K562 (cell line): Measurements from ENCODE around the gene TMEM185B. TPM values are rescaled to one million over a fixed set of nuclear protein-coding genes. Genes with fewer than 3 reads are reported as not detected.
"Not testable (repeated sequence)": the region's sequence is repeated elsewhere in the genome, so short reads cannot be mapped to it uniquely, and the experiment has no call there.

Source experiments
- ATAC-seq: fragments of 200-7000 bp; cut with Tn5 transposase; 3 replicates; pipeline ENCODE4 v1.9.1; 2020; ENCODE audit warnings: moderate library complexity
- BruUV-seq: library from RNA; stranded (reverse); fragments of 400-500 nt; replicated peaks from 2 replicates; lab custom pipeline; 2021; lab: Mats Ljungman, UMichigan
- CTCF ChIA-PET: fragments of 300-600 bp; formaldehyde crosslinking; extraction: SDS; loops from one replicate; lab custom pipeline; 2021; ENCODE audit warnings: low intra/inter-chr PET ratio; lab: Yijun Ruan, JAX
- POLR2A ChIA-PET: fragments of 300-600, 350-650 bp; sonication (Branson Sonifier 250); formaldehyde crosslinking; extraction: SDS; loops from one replicate; lab custom pipeline; 2021; ENCODE audit warnings: antibody characterized with exemption, inconsistent platforms; lab: Yijun Ruan, JAX
- DNase-seq, 4 experiments: peaks; one replicate each; pipeline versions ENCODE4 v3.0.0 to v3.0.0-alpha.2; 2011 to 2018; ENCODE audit warnings: low spot score in 3 of 4, mixed read lengths in 3 of 4; ENCODE audit errors: extremely low read depth in 1 of 4
- FAIRE-seq: peaks from 2 replicates; lab custom pipeline; 2011; peaks lifted over from hg19 to GRCh38; lab: Jason Lieb, UNC
- H2AFZ ChIP-seq: 2 replicates; pipeline ENCODE4 v1.6.0; 2011; ENCODE audit warnings: low read depth, low read length, control low read depth, inconsistent platforms
- H3K27ac ChIP-seq: fragments of 200-600 bp; 3 replicates; pipeline ENCODE4 v1.8.0; 2011; ENCODE audit warnings: low read depth, mild to moderate bottlenecking, control low read depth, inconsistent platforms, low read length, moderate library complexity, mixed read lengths; ENCODE audit errors: extremely low read depth
- H3K27me3 ChIP-seq, 2 experiments: fragments of 300-600 bp in 1 of 2; 2 replicates in 1 of 2; 3 replicates in 1 of 2; pipeline versions ENCODE4 v1.6.0 to v1.8.0; 2011; ENCODE audit warnings: inconsistent platforms in 2 of 2, low read length in 2 of 2, mild to moderate bottlenecking in 1 of 2, mixed read lengths in 1 of 2, moderate library complexity in 1 of 2; ENCODE audit not compliant: control insufficient read depth in 2 of 2, insufficient read depth in 2 of 2
- H3K36me3 ChIP-seq: fragments of 300-600 bp; 3 replicates; pipeline ENCODE4 v1.8.0; 2011; ENCODE audit warnings: mild to moderate bottlenecking, low read length, inconsistent platforms; ENCODE audit not compliant: control insufficient read depth, insufficient read depth
- H3K4me1 ChIP-seq, 2 experiments: fragments of 200-600 bp in 1 of 2; replicated peaks in 1 of 2; 2 replicates in 1 of 2; 3 replicates in 1 of 2; pipeline versions ENCODE4 v1.5.1 to v1.8.0; 2011; ENCODE audit warnings: inconsistent platforms in 2 of 2, low read length in 2 of 2, mild to moderate bottlenecking in 1 of 2, mixed read lengths in 1 of 2, moderate library complexity in 1 of 2; ENCODE audit not compliant: control insufficient read depth in 2 of 2, insufficient read depth in 2 of 2
- H3K4me2 ChIP-seq: 2 replicates; pipeline ENCODE4 v1.6.1; 2011; ENCODE audit warnings: low read length, control low read depth, inconsistent platforms, mixed read lengths; ENCODE audit not compliant: insufficient read depth
- H3K4me3 ChIP-seq: fragments of 200-600 bp; sonication (generic), shearing (Covaris generic); 2 replicates; pipeline ENCODE4 v1.5.1; 2016; ENCODE audit warnings: control low read depth, inconsistent platforms
- H3K79me2 ChIP-seq: fragments of 200-600 bp; 3 replicates; pipeline ENCODE4 v1.8.0; 2011; ENCODE audit warnings: low read length, inconsistent platforms; ENCODE audit not compliant: control insufficient read depth, insufficient read depth
- H3K9ac ChIP-seq, 2 experiments: 2 replicates each; pipeline versions ENCODE4 v1.6.0 to v1.6.1; 2011; ENCODE audit warnings: low read depth in 2 of 2, low read length in 2 of 2, control low read depth in 1 of 2, inconsistent platforms in 1 of 2, mild to moderate bottlenecking in 1 of 2, mixed read lengths in 1 of 2; ENCODE audit not compliant: insufficient read depth in 1 of 2
- H3K9me1 ChIP-seq: one replicate; pipeline ENCODE4 v1.6.0; 2011; ENCODE audit warnings: inconsistent platforms, mild to moderate bottlenecking, low read length, moderate library complexity; ENCODE audit not compliant: control insufficient read depth, insufficient read depth
- H3K9me3 ChIP-seq: replicated peaks from 2 replicates; pipeline ENCODE4 v1.5.1; 2011; ENCODE audit warnings: low read depth, low read length, inconsistent platforms; ENCODE audit not compliant: control insufficient read depth, insufficient read depth
- H4K20me1 ChIP-seq: replicated peaks from 2 replicates; pipeline ENCODE4 v1.6.1; 2011; ENCODE audit warnings: low read length, inconsistent platforms, mixed read lengths; ENCODE audit not compliant: control insufficient read depth, insufficient read depth
- ADNP ChIP-seq: fragments of 200-800 bp; sonication (Bioruptor generic); IDR thresholded peaks from 2 replicates; pipeline ENCODE4 v1.6.1; 2016; ENCODE audit warnings: missing genetic modification characterization, missing compliant biosample characterization
- MXD1 ChIP-seq: fragments of 250-450 bp; sonication (Bioruptor Pico); IDR thresholded peaks from 2 replicates; pipeline ENCODE4 v1.8.0; 2021; ENCODE audit warnings: borderline replicate concordance, mild to moderate bottlenecking, moderate library complexity; ENCODE audit not compliant: poor library complexity, severe bottlenecking
- TAF1 ChIP-seq: IDR thresholded peaks from 2 replicates; pipeline ENCODE4 v1.6.1; 2011; ENCODE audit warnings: mild to moderate bottlenecking, low read length, moderate library complexity; ENCODE audit not compliant: insufficient read depth, control insufficient read depth, severe bottlenecking; ENCODE audit errors: extremely low read depth
- TRIM24 ChIP-seq, 2 experiments: fragments of 450-650 bp; IDR thresholded peaks; 2 replicates each; pipeline ENCODE4 v1.6.1; 2016
- ZNF282 ChIP-seq: sonication (generic); formaldehyde crosslinking; IDR thresholded peaks from 2 replicates; pipeline ENCODE4 v1.8.1; 2023; ENCODE audit warnings: missing genetic modification reagents
- WGBS: fragments of 100-300 bp; shearing (Covaris generic); methylation state at CpG from one replicate; pipeline ENCODE4 v1.1.6; 2016; ENCODE audit warnings: low coverage, mixed read lengths; ENCODE audit not compliant: insufficient coverage; ENCODE audit errors: missing lambda C conversion rate; 5-methylcytosine and 5-hydroxymethylcytosine counted together
- in situ Hi-C: fragments of 300-500 bp; cut with MboI; formaldehyde crosslinking; loops from 4 replicates; pipeline ENCODE4 v1.15.0; 2018; ENCODE audit warnings: inconsistent platforms, mixed read lengths
- intact Hi-C: fragments of 100-400 bp; cut with micrococcal nuclease; formaldehyde crosslinking; loops from 2 replicates; pipeline ENCODE4 v1.14.2; 2022
- polyA plus RNA-seq, 8 experiments: library from polyadenylated mRNA; depleted of rRNA in 4 of 8; stranded (reverse) in 5 of 8; unstranded in 3 of 8; fragments of >200 nt; fragmentation: Nextera tagmentation in 2 of 8; fragmentation: Illumina TruSeq in 1 of 8; extraction: Ambion mirVana in 2 of 8; extraction: Trizol in 1 of 8; gene quantifications; 2 replicates each; pipeline versions ENCODE4 v1.2.1 to v1.2.3, GENCODE V29; 2011 to 2014; ENCODE audit warnings: inconsistent platforms in 1 of 8, missing spikeins in 1 of 8
- total RNA-seq, 7 experiments: library from RNA; depleted of rRNA in 6 of 7; stranded (reverse); fragments of >200 nt in 6 of 7; fragmentation: Illumina TruSeq in 2 of 7; extraction: Trizol in 2 of 7; gene quantifications; 2 replicates each; pipeline versions ENCODE4 v1.2.1 to v1.2.3, GENCODE V29; 2011 to 2021; ENCODE audit warnings: low replicate concordance in 1 of 7

The TMEM185B gene
- total and polyA plus RNA-seq, 9 of the 15 experiments (the other 6 are each of a cell fraction or from before 2014, with no cell fraction given) = 2.9 to 28.2 (median 11.5) TPM

DNA sequence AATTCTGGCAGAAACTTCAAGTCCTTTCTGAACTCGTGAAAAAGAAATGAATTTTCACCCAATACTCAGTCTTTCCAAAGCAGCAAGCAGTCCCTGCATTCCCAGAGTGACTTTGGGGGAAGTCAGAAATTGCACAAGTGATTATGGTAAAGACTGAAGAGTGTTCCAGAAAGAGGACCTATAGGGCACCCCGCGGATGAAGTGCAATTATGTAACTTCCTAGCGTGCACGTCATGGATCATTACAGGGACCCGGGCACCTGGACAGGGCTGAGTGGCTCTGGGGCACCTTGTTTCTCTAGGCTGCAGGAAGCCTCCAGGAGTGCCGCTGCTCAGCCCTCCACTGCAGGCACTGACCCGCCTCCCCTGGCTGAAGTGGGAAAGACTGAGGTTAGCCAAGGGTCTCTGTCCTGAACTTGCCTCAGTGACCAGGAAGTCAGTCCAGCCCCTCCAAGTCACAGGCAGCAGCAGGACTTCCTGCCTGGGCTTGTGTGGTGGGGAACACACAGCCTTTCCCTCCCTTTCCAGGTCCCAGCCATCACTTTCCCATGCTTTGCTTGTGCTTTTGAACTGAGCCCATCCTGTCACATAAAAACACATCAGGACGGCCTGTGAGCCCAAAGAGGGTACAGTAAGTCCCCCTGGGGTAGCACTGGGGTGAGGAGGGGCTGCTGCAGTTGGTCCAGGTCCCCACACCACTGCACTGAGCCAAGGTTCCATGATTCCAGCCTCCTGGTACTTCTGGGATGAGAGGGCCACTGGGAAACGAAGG is 19.8 kb downstream of the TMEM185B start:
- no peak overlapping the region for H3K4me2 ChIP-seq
- ChIA-PET CTCF (interaction anchor here (0.6 to 1.0 kb wide), 2 partner anchors 109 to 110 kb away, joined by 3 read pairs; no protein-coding TSS in a partner anchor), POLR2A (interaction anchor here (0.6 to 1.9 kb wide), 3 partner anchors 11 to 144 kb away, joined by 3 to 6 read pairs (median 3); no protein-coding TSS in a partner anchor)
- no peak overlapping the region for H3K9ac ChIP-seq
- in situ Hi-C loops (no loop called here), intact Hi-C loops (no loop called here)
- ATAC-seq (peak; percentile 10), DNase-seq (peak in 1 of 4 experiments; percentile 3), FAIRE-seq (no peak)
- TF ChIP-seq TRIM24 (IDR thresholded peaks at IDR 0.05) = no peak
- TF ChIP-seq TAF1 = no peak
- TF ChIP-seq MXD1 = no peak
- TF ChIP-seq ADNP (tag) = no peak
- TF ChIP-seq ZNF282 (CRISPR knock-in tag) = no peak
- no peaks in the 10 kb centered on the region for H3K9me3 ChIP-seq
- peaks cover 3 to 19% of the 10 kb centered on the region in 2 experiments; a peak in 4 of 5 replicates for H3K27me3 ChIP-seq
- H2AFZ ChIP-seq = peak overlapping the region; percentile 14; the same call in 1 of the 2 replicates
- H4K20me1 ChIP-seq = 0 out of 2 replicates have a peak, but pooled peaks cover 5% of the 10 kb centered on the region
- H3K4me3 ChIP-seq = no peak overlapping the region
- H3K79me2 ChIP-seq = no peaks in the 10 kb centered on the region
- BruUV-seq = no TSS peak
- H3K4me1 ChIP-seq = peaks cover 0 to 9% of the 10 kb centered on the region in 2 experiments; a peak in 2 of 5 replicates
- no peaks in the 10 kb centered on the region for H3K36me3 ChIP-seq
- H3K27ac ChIP-seq = no peak overlapping the region
- no peaks in the 10 kb centered on the region for H3K9me1 ChIP-seq
- 9% methylated on average over 10 of the region's 10 CpGs for WGBS

GRCh38 chr2:120199817-120200459 is 23.3 kb downstream of the TMEM185B start:
- H3K4me3 ChIP-seq, H3K9me1 ChIP-seq, H4K20me1 ChIP-seq, ATAC-seq, FAIRE-seq, BruUV-seq, POLR2A ChIA-PET, H3K4me1 ChIP-seq, H3K4me2 ChIP-seq, H3K79me2 ChIP-seq, DNase-seq, H3K27ac ChIP-seq, H3K9ac ChIP-seq, in situ Hi-C loops, H3K36me3 ChIP-seq, H2AFZ ChIP-seq, H3K9me3 ChIP-seq, CTCF ChIA-PET, intact Hi-C loops: not testable (repeated sequence)
- 22% methylated on average over 10 of the region's 10 CpGs for WGBS
- peaks cover 3 to 14% of the 10 kb centered on the region in 2 experiments; a peak in 4 of 5 replicates for H3K27me3 ChIP-seq
